ENCODE data around the gene ANO10. TPM values are rescaled to one million over a fixed set of nuclear protein-coding genes. Genes with fewer than 3 reads are reported as not detected.

The ANO10 gene
- total RNA-seq, 1 donor from 2014 or later = 45.4 TPM

GRCh38 chr3:43340403-43340802, 281.4 kb downstream of the ANO10 start:
- no peak for FAIRE-seq
- Histone ChIP-seq H3K27ac (ENCODE audit: low read depth, low read length) (no peak overlapping the region), H2AFZ (ENCODE audit: low read depth, low read length) (no peak overlapping the region), H4K20me1 (ENCODE audit: insufficient read depth, low read length) (peaks cover 7% of the 10 kb centered on the region), H3K27me3 (ENCODE audit: insufficient read depth, low read length) (no peaks in the 10 kb centered on the region), H3K36me3 (ENCODE audit: insufficient read depth, low read length) (peaks cover 14% of the 10 kb centered on the region), H3K4me2 (ENCODE audit: low read length) (no peak overlapping the region), H3K4me1 (ENCODE audit: insufficient read depth, low read length) (no peaks in the 10 kb centered on the region), H3K4me3 (ENCODE audit: insufficient read depth, low read depth, low read length) (no peak overlapping the region), H3K9ac (ENCODE audit: low read length) (no peak overlapping the region), H3K9me3 (ENCODE audit: insufficient read depth, low read depth, low read length) (peaks cover 9% of the 10 kb centered on the region), H3K79me2 (ENCODE audit: insufficient read depth, low read length) (no peaks in the 10 kb centered on the region)
- Mint-ChIP-seq H3K4me3 (ENCODE audit: unreplicated experiment) (no peak overlapping the region), H3K36me3 (ENCODE audit: low read depth, unreplicated experiment) (peaks cover 40% of the 10 kb centered on the region), H3K27ac (ENCODE audit: unreplicated experiment) (no peak overlapping the region), H3K9me3 (ENCODE audit: unreplicated experiment) (peaks cover 23% of the 10 kb centered on the region), H3K4me1 (ENCODE audit: low read depth, unreplicated experiment) (peaks cover 3% of the 10 kb centered on the region), H3K27me3 (ENCODE audit: low read depth, unreplicated experiment) (no peaks in the 10 kb centered on the region)
- TF ChIP-seq EZH2 (IDR thresholded peaks at IDR 0.05; ENCODE audit: insufficient read depth, low read length) (no peak), CTCF (IDR thresholded peaks at IDR 0.05; ENCODE audit: insufficient read depth, low read depth, low read length) (no peak)
- no peak for DNase-seq (ENCODE audit: low read depth)

- H3K4me3 ChIP-seq (ENCODE audit: insufficient read depth, low read depth, low read length) = no peak overlapping the region
- no peaks in the 10 kb centered on the region for H3K27me3 ChIP-seq (ENCODE audit: insufficient read depth, low read length)
- no peaks in the 10 kb centered on the region for H3K4me1 ChIP-seq (ENCODE audit: insufficient read depth, low read length)
- peak; percentile 9 for DNase-seq (ENCODE audit: low read depth)
- no peak overlapping the region for H3K27ac ChIP-seq (ENCODE audit: low read depth, low read length)
- H3K79me2 ChIP-seq (ENCODE audit: insufficient read depth, low read length) = no peaks in the 10 kb centered on the region
- Mint-ChIP-seq H3K4me1 (ENCODE audit: low read depth, unreplicated experiment) (no peaks in the 10 kb centered on the region), H3K36me3 (ENCODE audit: low read depth, unreplicated experiment) (peaks cover 35% of the 10 kb centered on the region), H3K4me3 (ENCODE audit: unreplicated experiment) (no peak overlapping the region), H3K9me3 (ENCODE audit: unreplicated experiment) (peaks cover 23% of the 10 kb centered on the region), H3K27ac (ENCODE audit: unreplicated experiment) (no peak overlapping the region), H3K27me3 (ENCODE audit: low read depth, unreplicated experiment) (no peaks in the 10 kb centered on the region)
- H3K9me3 ChIP-seq (ENCODE audit: insufficient read depth, low read depth, low read length) = peaks cover 9% of the 10 kb centered on the region
- no peak overlapping the region for H2AFZ ChIP-seq (ENCODE audit: low read depth, low read length)
- peaks cover 16% of the 10 kb centered on the region for H3K36me3 ChIP-seq (ENCODE audit: insufficient read depth, low read length)
- no peak for FAIRE-seq
- no peak overlapping the region for H3K9ac ChIP-seq (ENCODE audit: low read length)
- TF ChIP-seq CTCF (IDR thresholded peaks at IDR 0.05; ENCODE audit: insufficient read depth, low read depth, low read length) (no peak), EZH2 (IDR thresholded peaks at IDR 0.05; ENCODE audit: insufficient read depth, low read length) (no peak)
- H3K4me2 ChIP-seq (ENCODE audit: low read length) = no peak overlapping the region
- peaks cover 7% of the 10 kb centered on the region for H4K20me1 ChIP-seq (ENCODE audit: insufficient read depth, low read length)
Observed at GRCh38 chr3:43338295-43338694, 283.5 kb downstream of the ANO10 start.

- FAIRE-seq = no peak
- H3K36me3 ChIP-seq (ENCODE audit: insufficient read depth, low read length) = peaks cover 14% of the 10 kb centered on the region
Observed at GRCh38 chr3:43335799-43336198, 286.0 kb downstream of the ANO10 start.

More at GRCh38 chr3:43335799-43336198, 286.0 kb downstream of the ANO10 start:
- Mint-ChIP-seq H3K27me3 (ENCODE audit: low read depth, unreplicated experiment) (no peaks in the 10 kb centered on the region), H3K27ac (ENCODE audit: unreplicated experiment) (no peak overlapping the region), H3K4me1 (ENCODE audit: low read depth, unreplicated experiment) (no peaks in the 10 kb centered on the region), H3K4me3 (ENCODE audit: unreplicated experiment) (no peak overlapping the region), H3K36me3 (ENCODE audit: low read depth, unreplicated experiment) (peaks cover 35% of the 10 kb centered on the region), H3K9me3 (ENCODE audit: unreplicated experiment) (peaks cover 23% of the 10 kb centered on the region)
- no peak overlapping the region for H3K9ac ChIP-seq (ENCODE audit: low read length)
- H3K9me3 ChIP-seq (ENCODE audit: insufficient read depth, low read depth, low read length) = peaks cover 9% of the 10 kb centered on the region
- no peak for DNase-seq (ENCODE audit: low read depth)
- no peaks in the 10 kb centered on the region for H3K4me1 ChIP-seq (ENCODE audit: insufficient read depth, low read length)
- peaks cover 3% of the 10 kb centered on the region for H3K79me2 ChIP-seq (ENCODE audit: insufficient read depth, low read length)
- no peak overlapping the region for H3K4me2 ChIP-seq (ENCODE audit: low read length)
- no peak overlapping the region for H2AFZ ChIP-seq (ENCODE audit: low read depth, low read length)
- TF ChIP-seq CTCF (IDR thresholded peaks at IDR 0.05; ENCODE audit: insufficient read depth, low read depth, low read length) (no peak), EZH2 (IDR thresholded peaks at IDR 0.05; ENCODE audit: insufficient read depth, low read length) (no peak)
- H3K27ac ChIP-seq (ENCODE audit: low read depth, low read length) = no peak overlapping the region
- no peaks in the 10 kb centered on the region for H3K27me3 ChIP-seq (ENCODE audit: insufficient read depth, low read length)
- H4K20me1 ChIP-seq (ENCODE audit: insufficient read depth, low read length) = peaks cover 7% of the 10 kb centered on the region
- H3K4me3 ChIP-seq (ENCODE audit: insufficient read depth, low read depth, low read length) = no peak overlapping the region
